HG03432 (cell line): Measurements from ENCODE around the gene CLDN25.
"Not testable (repeated sequence)": the region's sequence is repeated elsewhere in the genome, so short reads cannot be mapped to it uniquely, and the experiment has no call there.

ENCODE experiments used
- ATAC-seq: cut with Tn5 transposase; IDR thresholded peaks from one replicate; pipeline ENCODE4 v1.9.1; 2021; ENCODE audit warnings: mild to moderate bottlenecking, moderate library complexity; ENCODE audit not compliant: unreplicated experiment

CLDN25 gene

DNA sequence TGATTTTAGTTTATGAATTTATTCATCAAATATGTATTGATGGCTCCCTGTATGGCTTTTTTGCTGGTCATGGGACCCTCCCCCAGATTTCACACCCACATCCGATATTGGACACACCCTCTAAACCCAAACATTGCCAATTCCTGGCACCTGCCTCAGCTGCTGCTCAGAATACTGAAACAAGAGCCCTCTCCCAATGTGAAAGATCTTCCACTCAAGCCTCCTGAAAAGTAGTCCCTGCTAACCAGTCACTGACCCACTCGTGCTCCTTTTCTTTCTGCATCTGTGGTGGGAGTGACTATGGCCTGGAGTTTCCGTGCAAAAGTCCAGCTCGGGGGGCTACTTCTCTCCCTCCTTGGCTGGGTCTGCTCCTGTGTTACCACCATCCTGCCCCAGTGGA, at the start of gene CLDN25:
TSS of gene CLDN25 (plus strand) at position 301 of the 400 bp plus-strand sequence. CDS start at position 301, 0 bp downstream.
- ATAC-seq = no peak

DNA sequence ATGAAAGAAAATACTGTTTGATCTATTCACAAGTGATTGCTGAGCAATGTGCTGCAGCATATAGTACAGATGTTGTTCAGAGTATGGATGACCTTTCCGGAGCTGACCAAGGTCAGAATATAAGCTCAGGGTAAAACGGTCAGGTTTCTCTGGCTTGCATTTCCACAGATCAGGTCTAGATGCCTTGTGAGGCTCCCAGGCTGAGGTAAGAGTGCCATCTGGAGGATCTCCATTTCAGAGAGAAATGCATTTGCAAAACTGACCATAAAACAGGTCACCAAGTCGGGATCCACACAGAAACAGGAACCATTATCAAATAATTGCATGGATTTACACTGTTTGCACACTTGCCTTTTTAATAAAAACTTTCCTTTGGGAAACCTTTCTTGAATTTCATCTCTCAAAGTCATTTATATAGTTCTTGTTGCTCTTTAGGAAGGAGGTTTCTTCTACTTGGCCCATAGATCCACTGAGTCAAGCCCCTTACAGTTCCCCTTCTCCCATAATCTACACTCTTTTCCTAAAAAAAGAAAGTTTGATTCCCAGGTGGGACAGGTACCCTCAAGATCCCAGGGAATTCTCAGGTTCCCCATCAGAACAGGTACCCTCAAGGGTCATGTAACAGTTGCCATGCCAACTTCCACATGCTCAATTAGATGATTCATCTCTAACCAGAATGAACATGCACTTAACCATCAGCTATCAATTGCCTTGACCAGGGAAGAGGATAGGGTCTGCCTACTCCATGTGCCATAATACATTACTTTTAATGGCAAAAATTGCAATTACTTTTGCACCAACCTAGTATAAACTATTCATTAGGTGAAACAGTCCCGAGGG, 48.5 kb upstream of the CLDN25 start:
- no peak for ATAC-seq

DNA sequence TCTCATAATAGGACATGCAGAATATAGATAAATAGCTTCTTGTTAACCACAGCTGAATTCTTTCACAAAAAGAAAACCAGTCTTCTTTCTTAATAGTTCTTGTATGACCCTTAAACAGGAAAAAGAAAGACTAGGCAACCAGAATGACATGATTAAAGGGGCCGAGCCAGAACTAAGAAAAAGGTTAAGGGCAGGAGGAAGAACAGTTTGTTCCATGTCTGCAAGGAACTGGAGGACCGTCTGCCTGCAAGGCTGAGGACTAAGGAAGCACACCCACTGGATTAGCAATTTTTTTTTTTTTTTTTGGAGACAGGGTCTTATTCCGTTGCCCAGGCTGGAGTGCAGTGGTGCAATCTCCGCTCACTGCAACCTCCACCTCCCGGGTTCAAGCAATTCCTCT, 47.5 kb upstream of the CLDN25 start:
- ATAC-seq = no peak

DNA sequence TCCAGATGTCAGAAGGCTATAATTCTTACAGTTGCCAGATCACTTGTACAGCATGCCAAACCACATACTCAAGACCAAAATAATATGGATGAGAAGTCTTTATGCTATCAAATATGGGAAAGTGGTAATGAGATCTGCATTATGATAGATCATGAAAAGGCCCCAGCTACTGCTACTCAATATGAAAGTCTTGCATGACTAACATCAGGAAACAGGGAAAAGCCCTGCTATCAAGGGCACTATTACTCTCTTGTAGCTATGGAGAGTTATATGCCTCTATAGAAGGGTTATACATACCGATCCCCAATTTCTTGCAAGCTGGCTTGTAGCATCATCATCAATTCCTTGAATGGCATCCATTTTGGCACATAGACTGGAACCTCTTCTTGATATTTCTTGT, 43.3 kb upstream of the CLDN25 start:
- ATAC-seq = no peak

DNA sequence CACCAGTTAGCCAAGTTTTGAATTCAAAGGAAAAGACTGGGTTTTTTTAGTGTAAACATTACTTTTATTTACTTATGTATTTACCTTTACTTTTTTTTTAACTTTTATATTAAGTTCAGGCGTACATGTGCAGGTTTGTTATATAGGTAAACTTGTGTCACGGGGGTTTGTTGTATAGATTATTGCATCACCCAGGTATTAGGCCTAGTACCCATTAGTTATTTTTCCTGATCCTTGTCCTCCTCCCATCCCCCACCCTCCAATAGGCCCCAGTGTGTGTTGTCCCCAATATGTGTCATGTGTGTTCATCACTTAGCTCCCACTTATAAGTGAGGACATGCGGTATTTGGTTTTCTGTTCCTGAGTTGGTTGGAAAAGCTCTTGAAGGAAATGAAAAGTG, 26.7 kb upstream of the CLDN25 start:
- ATAC-seq = no peak

DNA sequence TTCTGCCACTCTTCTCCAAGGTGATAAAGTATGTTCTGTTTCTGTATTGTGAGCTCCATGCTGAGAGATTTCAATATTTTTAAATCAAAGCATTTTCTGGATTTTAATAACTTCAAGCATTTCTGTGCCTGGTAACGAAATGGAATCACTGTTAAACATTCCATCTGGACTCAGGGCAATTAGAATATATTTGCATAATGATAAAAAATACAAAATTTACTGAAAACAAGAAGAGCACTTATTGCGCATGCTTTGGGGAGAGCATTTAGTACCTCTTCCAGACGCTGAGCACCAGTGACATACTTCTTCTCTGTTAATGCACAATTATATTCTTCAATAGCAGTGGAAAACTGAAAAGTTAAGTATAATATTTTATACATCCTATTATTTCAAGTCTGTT, 19.4 kb upstream of the CLDN25 start:
- ATAC-seq = no peak

DNA sequence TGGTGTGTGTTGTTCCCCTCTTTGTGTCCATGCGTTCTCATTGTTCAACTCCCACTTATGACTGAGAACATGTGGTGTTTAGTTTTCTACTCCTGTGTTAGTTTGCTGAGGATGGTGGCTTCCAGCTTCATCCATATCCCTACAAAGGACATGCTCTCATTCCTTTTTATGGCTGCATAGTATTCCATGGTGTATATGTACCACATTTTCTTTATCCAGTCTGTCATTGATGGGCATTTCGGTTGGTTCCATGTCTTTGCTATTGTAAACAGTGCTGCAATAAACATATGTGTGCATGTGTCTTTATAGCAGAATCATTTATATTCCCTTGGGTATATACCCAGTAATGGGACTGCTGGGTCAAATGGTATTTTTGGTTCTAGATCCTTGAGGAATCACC, 16.6 kb upstream of the CLDN25 start:
- ATAC-seq = not testable (repeated sequence)

DNA sequence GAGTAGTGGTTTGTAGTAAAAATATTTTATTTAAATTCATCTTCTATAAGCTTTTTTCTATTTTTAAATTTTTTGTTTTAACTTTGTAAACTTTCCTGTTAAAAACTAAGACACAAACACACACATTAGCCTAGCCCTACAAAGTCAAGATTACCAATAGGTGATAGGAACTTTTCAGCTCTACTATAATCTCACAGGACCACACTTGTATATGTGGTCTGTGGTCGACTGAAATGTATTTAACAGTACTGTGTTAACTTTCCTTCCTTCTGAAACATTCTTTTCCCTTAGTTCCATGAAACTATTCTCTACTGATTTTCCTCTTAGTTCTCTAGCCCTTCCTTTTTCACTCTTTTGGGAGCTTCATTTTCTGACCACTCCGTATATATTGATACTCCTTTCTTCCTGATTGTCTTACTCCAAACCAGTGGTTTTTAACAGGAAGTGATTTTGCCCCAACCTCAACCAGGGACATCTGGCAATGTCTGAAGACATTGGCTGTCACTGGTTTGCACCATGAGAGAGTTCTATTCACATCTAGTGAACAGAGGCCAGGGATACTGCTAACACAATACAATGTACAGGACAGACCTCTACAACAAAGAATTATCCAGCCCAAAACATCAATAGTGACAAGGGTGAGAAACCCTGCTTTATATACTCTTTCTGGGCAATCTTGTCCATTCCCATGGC, 14.9 kb upstream of the CLDN25 start:
- no peak for ATAC-seq

DNA sequence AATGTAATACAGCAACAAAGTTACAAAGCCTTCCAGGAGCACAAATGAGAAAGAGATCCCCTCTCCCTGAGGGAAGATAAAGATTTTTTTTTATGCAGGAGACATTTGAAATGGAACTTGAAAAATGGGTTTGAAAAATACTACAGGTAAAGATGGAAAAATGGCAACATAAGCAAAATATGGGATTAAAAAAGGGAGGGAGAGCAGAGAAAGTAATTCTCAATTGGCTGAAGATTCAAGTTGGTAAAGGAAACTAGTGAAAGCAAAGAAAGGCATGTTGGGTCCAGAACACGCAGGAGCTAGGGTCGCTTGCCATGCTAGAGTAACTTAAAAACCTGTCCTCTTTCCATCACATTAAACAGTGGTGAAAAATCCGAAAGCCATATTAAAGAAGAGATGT, 7.6 kb upstream of the CLDN25 start:
- ATAC-seq = no peak

DNA sequence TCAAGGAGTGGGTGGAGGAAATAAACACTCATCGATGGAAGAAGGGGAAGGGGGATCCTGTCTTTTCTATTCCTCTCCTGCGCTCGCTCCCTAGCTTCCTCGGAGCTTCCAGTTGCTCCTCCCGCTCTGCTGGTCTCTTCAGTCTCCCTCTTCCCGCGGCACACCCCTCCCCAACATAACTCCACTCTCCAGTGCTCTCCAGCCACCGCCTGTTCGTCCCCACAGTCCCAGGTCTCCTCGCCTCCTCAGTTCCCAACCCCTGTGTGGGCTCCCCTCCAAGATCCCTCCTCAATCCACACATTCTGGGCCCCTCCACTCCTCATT, 6.5 kb upstream of the CLDN25 start:
- ATAC-seq = no peak

DNA sequence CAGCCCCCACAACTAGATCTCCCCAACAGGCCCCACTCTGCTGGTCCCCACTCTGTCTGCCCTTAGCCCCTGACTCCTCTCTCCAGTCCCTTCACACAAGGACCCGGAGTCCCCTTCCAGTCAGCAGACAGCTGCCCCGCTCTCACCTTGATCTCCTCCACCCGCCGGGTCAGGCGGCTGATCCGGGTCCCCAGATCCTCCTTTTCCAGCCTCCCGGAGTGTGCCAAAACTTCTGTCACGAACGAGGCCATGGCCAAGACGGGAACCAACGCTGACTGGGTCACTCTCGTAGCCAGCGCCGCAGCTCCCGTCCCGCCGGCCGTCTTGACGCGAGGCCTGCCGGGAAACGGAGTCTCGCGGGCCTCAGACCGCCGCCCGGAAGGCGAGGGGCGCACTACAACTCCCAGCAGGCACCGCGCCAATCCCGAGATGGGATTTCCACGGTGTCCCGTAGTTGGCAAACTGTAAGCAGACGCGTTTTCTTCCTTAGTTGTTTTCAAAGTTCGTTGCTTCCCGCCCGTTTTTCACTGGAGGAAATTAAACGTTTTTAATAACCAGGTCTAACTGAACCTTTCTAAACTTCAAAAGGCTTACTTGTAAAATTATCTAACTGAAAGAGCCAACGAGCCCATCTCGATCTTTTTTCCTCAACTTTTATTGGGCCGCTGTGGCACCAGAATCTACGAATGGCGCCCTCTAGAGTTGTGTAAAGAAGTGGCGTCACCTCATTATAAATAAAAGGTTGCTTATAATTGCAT, 6.0 kb upstream of the CLDN25 start, which contains the start of gene ZW10:
TSS of gene ZW10 (minus strand) at position 277 of the 758 bp plus-strand sequence. CDS start at position 251, 26 bp downstream.
- ATAC-seq = peak; percentile 99

DNA sequence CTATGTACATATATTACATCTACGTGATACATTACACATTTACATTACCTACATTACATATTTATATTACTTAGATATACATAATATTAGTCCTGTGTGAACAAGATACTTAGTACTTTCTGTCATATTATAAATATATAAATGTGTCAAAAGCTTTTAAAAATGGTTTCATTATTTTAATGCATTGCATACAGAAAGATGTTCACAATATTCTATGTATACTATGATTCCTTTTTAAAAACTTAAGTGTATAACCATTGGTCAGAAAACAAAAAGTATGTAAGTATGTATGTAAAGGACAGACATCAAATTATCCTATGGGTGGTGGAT, 5.5 kb upstream of the CLDN25 start:
- no peak for ATAC-seq

DNA sequence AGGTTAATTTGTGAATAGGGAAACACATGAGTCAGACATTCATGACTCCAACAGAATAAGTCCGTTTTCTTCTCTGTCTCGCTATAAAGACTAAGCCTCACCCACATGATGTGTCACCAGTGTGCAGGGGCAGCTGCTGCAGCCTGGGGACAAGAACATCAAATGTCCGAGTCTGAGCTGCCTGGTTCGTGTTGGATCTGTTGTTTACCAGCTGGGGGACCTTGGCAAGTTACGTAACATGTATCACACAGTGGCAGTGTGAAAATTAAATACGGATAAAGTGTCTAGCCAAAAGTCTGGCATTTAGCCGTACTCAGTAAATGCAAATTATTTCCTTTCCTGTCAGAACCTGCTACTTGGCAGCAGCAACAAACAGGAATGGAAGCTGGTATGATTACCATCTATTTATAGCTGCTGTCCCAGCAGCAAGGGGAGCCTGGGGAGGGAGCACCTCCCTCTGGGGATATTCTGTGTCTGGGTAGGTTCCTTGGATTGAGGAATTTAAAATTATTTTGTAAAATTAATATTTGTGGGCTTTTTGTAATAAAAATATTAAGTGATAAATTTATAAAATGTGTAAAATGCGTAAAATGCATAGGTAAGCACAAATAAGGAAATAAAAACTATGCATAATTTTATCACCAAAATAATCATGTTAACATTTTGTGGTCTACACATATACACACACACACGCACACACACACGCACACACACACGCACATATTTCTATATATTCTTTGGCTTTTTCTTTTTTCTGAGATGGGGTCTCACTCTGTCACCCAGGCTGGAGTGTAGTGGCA, 1.3 kb upstream of the CLDN25 start:
- ATAC-seq = no peak

DNA sequence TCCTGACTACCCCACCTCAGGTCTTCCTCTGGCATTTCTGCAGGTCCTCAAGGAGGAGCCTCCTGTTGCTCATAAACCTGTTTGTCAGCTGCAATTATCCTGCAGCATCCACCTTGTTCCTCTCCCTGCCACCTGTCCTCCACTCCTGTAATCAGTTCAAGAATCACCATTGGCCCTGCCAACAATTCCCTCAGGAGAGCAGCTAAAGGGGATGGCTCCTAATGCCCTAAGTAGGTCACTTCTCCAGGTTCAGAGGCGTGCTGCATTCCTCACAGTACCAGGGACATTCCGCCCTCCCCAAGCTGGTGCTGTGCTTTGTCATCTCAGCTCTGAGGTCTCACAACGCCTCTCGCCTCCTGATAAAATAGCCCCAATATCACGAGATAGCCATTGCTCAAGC, 2.1 kb downstream of the CLDN25 start:
- ATAC-seq = no peak

DNA sequence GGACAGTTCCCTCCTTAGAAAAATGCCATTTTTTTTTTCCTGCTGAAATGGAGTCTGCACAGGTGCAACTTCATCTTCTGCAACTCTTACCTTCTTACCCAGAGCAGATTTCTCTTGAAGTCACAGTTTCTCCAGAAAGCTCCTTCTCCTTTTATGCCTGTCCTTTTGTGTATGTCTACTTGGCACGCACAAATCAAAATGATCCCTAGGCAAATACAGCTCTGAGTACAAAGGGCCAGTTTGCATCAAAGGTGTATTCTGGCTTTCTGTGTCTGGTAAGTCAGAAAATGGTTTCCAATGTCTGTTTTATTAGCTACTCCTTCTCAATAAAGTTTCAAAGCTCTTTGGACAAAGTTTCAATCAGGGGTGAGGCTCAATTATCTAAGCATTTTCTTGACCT, 2.5 kb downstream of the CLDN25 start:
- ATAC-seq = no peak

DNA sequence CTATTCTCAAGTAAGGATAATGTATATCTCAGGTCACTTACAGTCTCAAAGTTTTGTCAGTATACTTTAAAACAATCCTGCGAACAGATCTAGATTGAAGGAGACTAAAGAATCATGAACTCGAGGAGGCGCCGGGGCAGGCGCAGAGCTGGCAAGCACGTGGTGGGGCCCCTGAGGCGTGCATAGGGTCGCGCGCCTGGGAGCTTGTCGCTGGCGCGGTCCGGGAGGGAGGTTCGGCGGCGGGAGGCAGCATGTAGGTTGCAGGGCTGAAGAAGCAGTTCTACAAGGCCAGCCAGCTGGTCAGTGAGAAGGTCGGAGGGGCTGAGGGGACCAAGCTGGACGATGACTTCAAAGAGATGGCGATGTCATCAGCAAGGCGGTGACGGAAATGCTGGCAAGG, 9.4 kb downstream of the CLDN25 start:
- not testable (repeated sequence) for ATAC-seq

DNA sequence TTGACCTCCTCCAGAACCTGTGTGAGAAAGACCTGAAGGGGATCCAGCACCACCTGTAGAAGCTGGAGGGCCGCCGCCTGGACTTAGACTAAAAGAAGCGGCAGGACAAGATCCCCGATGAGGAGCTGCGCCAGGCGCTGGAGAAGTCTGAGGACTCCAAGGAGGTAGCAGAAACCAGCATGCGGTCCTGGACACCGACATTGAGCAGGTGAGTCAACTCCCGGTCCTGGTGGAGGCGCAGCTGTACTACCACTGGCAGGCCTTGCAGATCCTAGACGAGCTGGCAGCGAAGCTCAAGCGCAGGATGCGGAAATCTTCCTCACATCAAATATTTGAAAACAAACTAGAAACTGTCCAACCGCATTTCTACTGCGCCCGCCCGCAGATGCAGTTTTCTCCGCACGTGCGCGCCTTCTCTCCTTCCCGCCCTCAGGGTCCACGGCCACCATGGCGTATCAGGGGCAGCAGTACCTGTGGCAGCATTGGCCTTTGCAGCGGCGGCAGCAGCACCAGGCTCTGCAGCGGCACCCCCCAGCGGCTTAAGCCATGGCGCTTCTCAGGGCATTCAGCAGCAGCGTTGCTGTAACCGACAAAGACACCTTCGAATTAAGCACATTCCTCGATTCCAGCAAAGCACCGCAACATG, 10.2 kb downstream of the CLDN25 start:
- ATAC-seq = no peak

DNA sequence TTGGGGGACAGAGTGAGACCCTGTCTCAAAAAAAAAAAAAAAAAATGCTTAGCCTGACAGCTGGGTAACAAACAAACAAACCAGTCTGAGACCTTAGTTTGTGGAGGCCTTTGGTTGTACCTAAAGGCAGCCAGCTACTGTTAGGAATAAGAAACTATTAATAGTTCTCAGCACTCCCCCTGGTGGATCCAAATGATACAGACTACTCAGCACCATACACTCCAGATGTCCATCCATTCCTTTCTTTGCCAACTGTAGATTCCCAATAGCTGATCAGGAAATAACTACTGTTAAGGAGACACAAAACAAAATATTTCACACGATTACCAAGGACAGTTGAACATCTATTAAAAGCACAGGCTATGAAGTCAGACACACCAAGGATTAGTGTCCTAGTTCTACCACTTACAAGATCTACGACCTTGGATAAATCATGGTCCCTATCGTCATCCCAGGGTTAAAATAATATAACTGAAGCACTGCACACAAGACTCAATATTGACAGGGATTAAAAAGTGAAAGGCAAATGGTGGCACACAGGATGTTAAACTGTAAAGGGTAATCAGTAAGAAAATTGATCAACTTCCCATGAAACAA, 17.2 kb downstream of the CLDN25 start:
- ATAC-seq = peak; percentile 69

DNA sequence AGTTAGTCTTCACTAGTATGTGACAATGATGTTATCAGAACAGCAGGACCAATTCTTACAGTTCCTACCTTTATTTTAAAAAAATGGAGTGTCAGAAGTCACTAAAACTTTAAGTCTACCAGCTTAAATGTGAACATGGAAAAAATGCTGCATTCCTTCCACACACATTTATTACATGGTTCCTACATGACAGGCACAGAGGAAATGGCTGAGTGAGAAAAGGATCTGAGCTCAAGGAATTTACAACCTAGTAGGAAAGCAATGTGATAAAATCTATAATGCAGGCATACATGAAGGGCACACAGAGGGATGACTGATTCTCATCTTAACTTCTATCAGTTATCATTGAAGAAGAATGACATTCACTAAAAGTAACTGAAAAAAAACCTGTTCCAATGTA, 23.0 kb downstream of the CLDN25 start:
- no peak for ATAC-seq

DNA sequence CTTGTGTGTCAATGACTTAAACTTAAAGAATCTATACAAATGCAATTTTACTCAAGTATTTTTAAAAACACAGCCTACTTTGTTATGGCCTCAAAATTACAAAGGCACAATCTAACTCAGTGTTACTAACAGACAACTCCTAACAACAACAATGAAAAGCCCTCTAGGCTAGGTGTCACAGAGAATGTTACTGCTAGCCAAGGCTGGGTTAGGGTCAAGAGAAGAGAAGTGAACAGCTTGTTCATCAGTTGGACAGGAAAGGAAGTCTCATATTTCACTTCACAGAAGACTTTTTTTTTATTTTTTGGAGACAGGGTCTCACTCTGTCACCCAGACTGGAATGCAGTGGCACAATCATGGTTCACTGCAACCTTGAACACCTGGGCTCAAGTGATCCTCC, 26.0 kb downstream of the CLDN25 start:
- ATAC-seq = no peak
